Mammary epithelial cell (primary cell): ENCODE measurements around the gene CPNE5.

Experiments
- CTCF ChIP-seq, 2 donors: IDR thresholded peaks in 1 of 2; conservative IDR thresholded peaks in 1 of 2; 2 replicates each; pipeline ENCODE4 v1.5.1; 2011 to 2012; ENCODE audit warnings: inconsistent platforms in 2 of 2, low read length in 2 of 2, mild to moderate bottlenecking in 2 of 2, control low read depth in 1 of 2, low read depth in 1 of 2; ENCODE audit not compliant: insufficient read depth in 1 of 2; ENCODE audit errors: extremely low read depth in 1 of 2
- EZH2 ChIP-seq: IDR thresholded peaks from 2 replicates; pipeline ENCODE4 v1.6.1; 2012; ENCODE audit warnings: low read length, inconsistent platforms, borderline replicate concordance

- no peak for TF ChIP-seq CTCF (conservative IDR thresholded peaks at IDR 0.05 in 1 of 2, IDR thresholded peaks at IDR 0.05 in 1 of 2; ENCODE audit: extremely low read depth in 1 of 2, insufficient read depth in 1 of 2, low read depth in 1 of 2, low read length in 2 of 2)
- TF ChIP-seq EZH2, result no peak
Measured at GRCh38 chr6:36856277-36856676, 17.0 kb upstream of the CPNE5 start.
